ENCODE measurements around the gene GGA1. TPM values are rescaled to one million over a fixed set of nuclear protein-coding genes. Genes with fewer than 3 reads are reported as not detected.

GGA1 gene
- polyA plus RNA-seq, 1 experiment, result 34.6 TPM

- H3K27me3 ChIP-seq (ENCODE audit: control insufficient read depth, insufficient read depth, low read length), result no peaks in the 10 kb centered on the region
- 0 out of 2 replicates have a peak, but pooled peaks cover 1% of the 10 kb centered on the region for H3K36me3 ChIP-seq (ENCODE audit: control insufficient read depth, insufficient read depth, low read length)
- ChIA-PET POLR2A (interaction anchor here (0.6 kb wide), 1 partner anchor 41 kb away, joined by 7 read pairs; no protein-coding TSS in a partner anchor), CTCF (interaction anchor here (4.6 to 12.3 kb wide), 2 partner anchors 41 to 153 kb away, joined by 32 to 265 read pairs; partner anchors contain the start of genes LGALS1 and NOL12)
- TF ChIP-seq CTCF (IDR thresholded peaks at IDR 0.05; ENCODE audit: insufficient read depth, low read depth, low read length), result no peak
- no peak for DNase-seq (ENCODE audit: low read depth)
- H3K4me3 ChIP-seq (ENCODE audit: low read depth, low read length), result peak within 1 kb of the TSS; percentile 73
Observed at GRCh38 chr22:37639070-37639760, 30.6 kb downstream of the GGA1 start, which contains the start of gene SH3BP1. TSS of gene SH3BP1 (plus strand) at chr22:37639669. CDS start at chr22:37639788, 119 bp downstream.

GRCh38 chr22:37639771-37640590 is 31.3 kb downstream of the GGA1 start:
- DNase-seq (ENCODE audit: low read depth), result no peak
- ChIA-PET CTCF (interaction anchor here (0.8 to 12.3 kb wide), 6 partner anchors 11 to 152 kb away, joined by 3 to 265 read pairs (median 26); partner anchors contain the start of genes LGALS1, NOL12 and PDXP), POLR2A (interaction anchor here (0.6 kb wide), 1 partner anchor 40 kb away, joined by 7 read pairs; no protein-coding TSS in a partner anchor)

GRCh38 chr22:37640591-37641560 is 32.2 kb downstream of the GGA1 start:
- TF ChIP-seq CTCF (IDR thresholded peaks at IDR 0.05; ENCODE audit: insufficient read depth, low read depth, low read length), result no peak
- Histone ChIP-seq H3K36me3 (ENCODE audit: control insufficient read depth, insufficient read depth, low read length) (peaks cover 15% of the 10 kb centered on the region), H3K4me3 (ENCODE audit: low read depth, low read length) (peak overlapping the region; percentile 73), H3K27me3 (ENCODE audit: control insufficient read depth, insufficient read depth, low read length) (no peaks in the 10 kb centered on the region)
- POLR2A ChIA-PET, result no interaction called here
- no peak for DNase-seq (ENCODE audit: low read depth)
- CTCF ChIA-PET, result interaction anchor here (0.8 to 12.3 kb wide), 9 partner anchors 7 to 151 kb away, joined by 3 to 265 read pairs (median 32); partner anchors contain the start of genes LGALS1, NOL12 and PDXP

More at GRCh38 chr22:37639771-37640590, 31.3 kb downstream of the GGA1 start:
- Histone ChIP-seq H3K36me3 (ENCODE audit: control insufficient read depth, insufficient read depth, low read length) (peaks cover 7% of the 10 kb centered on the region), H3K27me3 (ENCODE audit: control insufficient read depth, insufficient read depth, low read length) (no peaks in the 10 kb centered on the region), H3K4me3 (ENCODE audit: low read depth, low read length) (peak overlapping the region; percentile 73)
- no peak for TF ChIP-seq CTCF (IDR thresholded peaks at IDR 0.05; ENCODE audit: insufficient read depth, low read depth, low read length)

GRCh38 chr22:37641561-37641949 is 32.9 kb downstream of the GGA1 start:
- TF ChIP-seq CTCF (IDR thresholded peaks at IDR 0.05; ENCODE audit: insufficient read depth, low read depth, low read length), result no peak
- peaks cover 16% of the 10 kb centered on the region for H3K36me3 ChIP-seq (ENCODE audit: control insufficient read depth, insufficient read depth, low read length)
- H3K27me3 ChIP-seq (ENCODE audit: control insufficient read depth, insufficient read depth, low read length), result no peaks in the 10 kb centered on the region
- H3K4me3 ChIP-seq (ENCODE audit: low read depth, low read length), result no peak overlapping the region
- DNase-seq (ENCODE audit: low read depth), result no peak
- POLR2A ChIA-PET, result no interaction called here
- CTCF ChIA-PET, result interaction anchor here (1.3 to 12.3 kb wide), 8 partner anchors 8 to 177 kb away, joined by 3 to 265 read pairs (median 40); partner anchors contain the start of genes LGALS1, NOL12 and PDXP

Data from BJ (cell line).